Body of pancreas (tissue), 4 donors: ENCODE results near the gene RANBP3.

ENCODE experiments used
- CTCF ChIP-seq, 7 experiments: fragments of 450-650 bp in 4 of 7; fragments of 200-600 bp in 3 of 7; sonication (generic) in 3 of 7; IDR thresholded peaks; one replicate each; pipeline ENCODE4 v1.5.1; 2016 to 2019; ENCODE audit warnings: antibody characterized with exemption in 7 of 7
- POLR2A ChIP-seq, 3 donors: fragments of 450-650 bp; IDR thresholded peaks; one replicate each; pipeline ENCODE4 v1.6.1; 2016; ENCODE audit warnings: antibody characterized with exemption in 3 of 3, mild to moderate bottlenecking in 2 of 3

GRCh38 chr19:5947435-5947834 is 30.5 kb downstream of the RANBP3 start:
- TF ChIP-seq CTCF (IDR thresholded peaks at IDR 0.05) (no peak), POLR2A (IDR thresholded peaks at IDR 0.05) (no peak)
